Measurements from ENCODE around the gene STMN3. TPM values are rescaled to one million over a fixed set of nuclear protein-coding genes. Genes with fewer than 3 reads are reported as not detected.

Gene STMN3
- total RNA-seq, 1 experiment from 2014 or later: 65.6 TPM

DNA sequence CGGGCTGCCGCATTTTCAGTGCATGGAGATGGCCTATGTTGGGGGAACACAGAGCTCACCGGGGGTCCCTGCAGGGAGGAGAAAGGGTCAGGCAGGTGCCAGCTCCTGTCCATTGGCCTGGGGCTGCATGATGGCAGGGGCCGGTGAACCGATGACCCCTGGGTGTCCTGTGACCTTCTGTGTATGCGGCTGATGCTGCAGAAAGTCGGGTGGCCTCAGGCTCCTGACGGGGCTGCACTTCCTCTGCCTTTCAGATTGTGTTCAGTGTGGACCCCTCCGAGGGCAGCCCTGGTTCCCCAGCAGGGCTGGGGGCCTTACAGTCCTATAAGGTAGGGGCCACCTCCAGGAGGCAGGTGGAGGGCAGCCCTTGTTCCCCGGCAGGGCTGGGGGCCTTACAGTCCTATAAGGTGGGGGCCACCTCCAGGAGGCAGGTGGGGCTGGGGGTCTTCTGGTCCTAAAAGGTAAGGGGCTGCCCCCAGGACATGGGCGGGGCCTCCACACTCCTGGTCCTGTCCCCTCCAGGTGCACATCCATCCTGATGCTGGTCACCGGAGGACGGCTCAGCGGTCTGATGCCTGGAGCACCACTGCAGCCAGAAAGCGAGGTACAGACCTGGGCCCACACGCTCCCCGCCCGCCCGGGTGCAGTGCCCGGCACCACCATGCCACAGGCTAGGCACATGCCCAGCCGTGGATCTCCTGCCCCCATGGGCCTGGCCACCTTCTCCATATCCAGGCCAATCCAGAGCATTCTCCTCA, 32.2 kb upstream of the STMN3 start (continued):
- TF ChIP-seq, protein P1, sequence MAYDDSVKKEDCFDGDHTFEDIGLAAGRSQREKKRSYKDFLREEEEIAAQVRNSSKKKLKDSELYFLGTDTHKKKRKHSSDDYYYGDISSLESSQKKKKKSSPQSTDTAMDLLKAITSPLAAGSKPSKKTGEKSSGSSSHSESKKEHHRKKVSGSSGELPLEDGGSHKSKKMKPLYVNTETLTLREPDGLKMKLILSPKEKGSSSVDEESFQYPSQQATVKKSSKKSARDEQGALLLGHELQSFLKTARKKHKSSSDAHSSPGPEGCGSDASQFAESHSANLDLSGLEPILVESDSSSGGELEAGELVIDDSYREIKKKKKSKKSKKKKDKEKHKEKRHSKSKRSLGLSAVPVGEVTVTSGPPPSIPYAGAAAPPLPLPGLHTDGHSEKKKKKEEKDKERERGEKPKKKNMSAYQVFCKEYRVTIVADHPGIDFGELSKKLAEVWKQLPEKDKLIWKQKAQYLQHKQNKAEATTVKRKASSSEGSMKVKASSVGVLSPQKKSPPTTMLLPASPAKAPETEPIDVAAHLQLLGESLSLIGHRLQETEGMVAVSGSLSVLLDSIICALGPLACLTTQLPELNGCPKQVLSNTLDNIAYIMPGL (CRISPR knock-in tag; IDR thresholded peaks at IDR 0.05): no peak
- TF ChIP-seq EMX1 (CRISPR knock-in tag; IDR thresholded peaks at IDR 0.05) (no peak), JUN (CRISPR knock-in tag; IDR thresholded peaks at IDR 0.05) (no peak), FOXP1 (CRISPR knock-in tag; IDR thresholded peaks at IDR 0.05; ENCODE audit: borderline replicate concordance) (no peak), SOX15 (CRISPR knock-in tag; IDR thresholded peaks at IDR 0.05) (no peak), ETV6 (CRISPR knock-in tag; IDR thresholded peaks at IDR 0.05) (no peak), GABPB1 (CRISPR knock-in tag; IDR thresholded peaks at IDR 0.05) (no peak), NR2C2 (CRISPR knock-in tag; IDR thresholded peaks at IDR 0.05) (no peak), FOXK1 (CRISPR knock-in tag; IDR thresholded peaks at IDR 0.05) (no peak), MXD4 (CRISPR knock-in tag; IDR thresholded peaks at IDR 0.05; ENCODE audit: borderline replicate concordance) (no peak)
- TF ChIP-seq, protein P2, sequence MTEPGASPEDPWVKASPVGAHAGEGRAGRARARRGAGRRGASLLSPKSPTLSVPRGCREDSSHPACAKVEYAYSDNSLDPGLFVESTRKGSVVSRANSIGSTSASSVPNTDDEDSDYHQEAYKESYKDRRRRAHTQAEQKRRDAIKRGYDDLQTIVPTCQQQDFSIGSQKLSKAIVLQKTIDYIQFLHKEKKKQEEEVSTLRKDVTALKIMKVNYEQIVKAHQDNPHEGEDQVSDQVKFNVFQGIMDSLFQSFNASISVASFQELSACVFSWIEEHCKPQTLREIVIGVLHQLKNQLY (CRISPR knock-in tag; IDR thresholded peaks at IDR 0.05): no peak

DNA sequence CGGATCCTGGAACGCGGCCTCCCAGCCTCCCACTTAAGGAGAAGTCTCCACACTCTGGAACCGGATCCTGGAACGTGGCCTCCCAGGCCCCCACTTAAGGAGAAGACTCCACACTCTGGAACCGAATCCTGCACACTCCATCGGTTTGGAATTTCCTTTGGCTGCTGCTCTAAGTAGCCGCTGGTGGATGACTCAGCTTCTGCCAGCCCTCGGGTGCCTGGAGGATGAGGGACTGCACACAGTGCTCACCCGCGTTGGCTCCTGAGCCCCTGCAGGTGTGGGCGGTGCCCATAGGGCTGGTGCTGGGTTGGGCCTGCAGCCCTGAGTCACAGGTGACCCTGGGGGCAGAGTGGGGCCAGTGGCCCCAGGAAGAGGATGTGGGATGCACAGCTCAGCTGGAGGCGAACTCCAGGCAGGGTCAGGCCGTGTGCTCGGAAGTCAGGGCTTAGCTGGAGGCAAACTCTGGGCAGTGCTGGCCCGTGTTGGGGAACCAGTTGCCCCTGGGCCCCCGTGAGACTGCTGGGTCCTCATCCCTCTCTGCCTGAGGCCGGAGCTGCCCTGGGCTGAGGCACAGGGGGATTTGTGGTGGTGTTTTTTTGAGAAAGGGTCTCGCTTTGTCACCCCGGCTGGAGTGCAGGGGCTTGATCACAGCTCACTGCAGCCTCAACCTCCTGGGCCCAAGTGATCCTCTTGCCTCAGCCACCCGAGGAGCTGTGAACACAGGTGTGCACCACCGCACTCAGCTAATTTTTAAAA, 29.3 kb upstream of the STMN3 start:
- CTCF ChIA-PET: interaction anchor here (1.0 to 1.3 kb wide), 2 partner anchors 40 to 144 kb away, joined by 4 to 5 read pairs; no protein-coding TSS in a partner anchor
- no peak for ATAC-seq
- Mint-ChIP-seq H3K27ac (no peak overlapping the region), H3K4me3 (no peak overlapping the region), H3K9me3 (no peaks in the 10 kb centered on the region), H3K4me1 (no peaks in the 10 kb centered on the region), H3K27me3 (ENCODE audit: low read depth) (no peaks in the 10 kb centered on the region), H3K36me3 (no peaks in the 10 kb centered on the region; the same call in 1 of the 2 replicates)
- DNase-seq (ENCODE audit: low spot score): no peak
- TF ChIP-seq, protein P2 (CRISPR knock-in tag; IDR thresholded peaks at IDR 0.05): no peak
- TF ChIP-seq, protein P3, sequence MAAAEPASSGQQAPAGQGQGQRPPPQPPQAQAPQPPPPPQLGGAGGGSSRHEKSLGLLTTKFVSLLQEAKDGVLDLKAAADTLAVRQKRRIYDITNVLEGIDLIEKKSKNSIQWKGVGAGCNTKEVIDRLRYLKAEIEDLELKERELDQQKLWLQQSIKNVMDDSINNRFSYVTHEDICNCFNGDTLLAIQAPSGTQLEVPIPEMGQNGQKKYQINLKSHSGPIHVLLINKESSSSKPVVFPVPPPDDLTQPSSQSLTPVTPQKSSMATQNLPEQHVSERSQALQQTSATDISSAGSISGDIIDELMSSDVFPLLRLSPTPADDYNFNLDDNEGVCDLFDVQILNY (CRISPR knock-in tag; IDR thresholded peaks at IDR 0.05): no peak
- TF ChIP-seq, protein P4, sequence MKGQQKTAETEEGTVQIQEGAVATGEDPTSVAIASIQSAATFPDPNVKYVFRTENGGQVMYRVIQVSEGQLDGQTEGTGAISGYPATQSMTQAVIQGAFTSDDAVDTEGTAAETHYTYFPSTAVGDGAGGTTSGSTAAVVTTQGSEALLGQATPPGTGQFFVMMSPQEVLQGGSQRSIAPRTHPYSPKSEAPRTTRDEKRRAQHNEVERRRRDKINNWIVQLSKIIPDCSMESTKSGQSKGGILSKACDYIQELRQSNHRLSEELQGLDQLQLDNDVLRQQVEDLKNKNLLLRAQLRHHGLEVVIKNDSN (CRISPR knock-in tag; IDR thresholded peaks at IDR 0.05): no peak
- TF ChIP-seq, protein P5, sequence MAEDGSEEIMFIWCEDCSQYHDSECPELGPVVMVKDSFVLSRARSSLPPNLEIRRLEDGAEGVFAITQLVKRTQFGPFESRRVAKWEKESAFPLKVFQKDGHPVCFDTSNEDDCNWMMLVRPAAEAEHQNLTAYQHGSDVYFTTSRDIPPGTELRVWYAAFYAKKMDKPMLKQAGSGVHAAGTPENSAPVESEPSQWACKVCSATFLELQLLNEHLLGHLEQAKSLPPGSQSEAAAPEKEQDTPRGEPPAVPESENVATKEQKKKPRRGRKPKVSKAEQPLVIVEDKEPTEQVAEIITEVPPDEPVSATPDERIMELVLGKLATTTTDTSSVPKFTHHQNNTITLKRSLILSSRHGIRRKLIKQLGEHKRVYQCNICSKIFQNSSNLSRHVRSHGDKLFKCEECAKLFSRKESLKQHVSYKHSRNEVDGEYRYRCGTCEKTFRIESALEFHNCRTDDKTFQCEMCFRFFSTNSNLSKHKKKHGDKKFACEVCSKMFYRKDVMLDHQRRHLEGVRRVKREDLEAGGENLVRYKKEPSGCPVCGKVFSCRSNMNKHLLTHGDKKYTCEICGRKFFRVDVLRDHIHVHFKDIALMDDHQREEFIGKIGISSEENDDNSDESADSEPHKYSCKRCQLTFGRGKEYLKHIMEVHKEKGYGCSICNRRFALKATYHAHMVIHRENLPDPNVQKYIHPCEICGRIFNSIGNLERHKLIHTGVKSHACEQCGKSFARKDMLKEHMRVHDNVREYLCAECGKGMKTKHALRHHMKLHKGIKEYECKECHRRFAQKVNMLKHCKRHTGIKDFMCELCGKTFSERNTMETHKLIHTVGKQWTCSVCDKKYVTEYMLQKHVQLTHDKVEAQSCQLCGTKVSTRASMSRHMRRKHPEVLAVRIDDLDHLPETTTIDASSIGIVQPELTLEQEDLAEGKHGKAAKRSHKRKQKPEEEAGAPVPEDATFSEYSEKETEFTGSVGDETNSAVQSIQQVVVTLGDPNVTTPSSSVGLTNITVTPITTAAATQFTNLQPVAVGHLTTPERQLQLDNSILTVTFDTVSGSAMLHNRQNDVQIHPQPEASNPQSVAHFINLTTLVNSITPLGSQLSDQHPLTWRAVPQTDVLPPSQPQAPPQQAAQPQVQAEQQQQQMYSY (CRISPR knock-in tag; IDR thresholded peaks at IDR 0.05): 0 out of 2 replicates have a peak, but pooled peaks have one; percentile 22
- TF ChIP-seq JUN (CRISPR knock-in tag; IDR thresholded peaks at IDR 0.05): no peak
- TF ChIP-seq GABPB1 (CRISPR knock-in tag; IDR thresholded peaks at IDR 0.05): no peak
- TF ChIP-seq TP53 (CRISPR knock-in tag; IDR thresholded peaks at IDR 0.05): no peak
- POLR2A ChIA-PET: interaction anchor here (0.6 kb wide), 2 partner anchors 111 to 470 kb away, joined by 3 to 4 read pairs; no protein-coding TSS in a partner anchor

Measured in WTC11 (cell line).